Stimulated activated memory B cell treated with anti-CD40 and anti-IgM and Interleukin-4, amounts not matched to agents 10 μg/mL and 1 μg/mL and 100 μg/mL, for 72 hours (primary cell): ENCODE results near the gene CDCA5.
"Not testable (repeated sequence)": the region's sequence is repeated elsewhere in the genome, so short reads cannot be mapped to it uniquely, and the experiment has no call there.

Source experiments
- ATAC-seq: fragments of 150-1000 bp; cut with Tn5 transposase; 2 replicates; pipeline ENCODE4 v1.10.0; 2021
- H3K27ac Mint-ChIP-seq: one replicate; pipeline ENCODE4 v1.8.0; 2022; ENCODE audit warnings: mild to moderate bottlenecking, mixed read lengths
- H3K27me3 Mint-ChIP-seq: one replicate; pipeline ENCODE4 v1.8.0; 2022; ENCODE audit warnings: mixed read lengths
- H3K36me3 Mint-ChIP-seq: one replicate; pipeline ENCODE4 v1.8.0; 2022; ENCODE audit warnings: mixed read lengths
- H3K4me1 Mint-ChIP-seq: one replicate; pipeline ENCODE4 v1.8.0; 2022; ENCODE audit warnings: mixed read lengths
- H3K4me3 Mint-ChIP-seq: one replicate; pipeline ENCODE4 v1.8.0; 2022; ENCODE audit warnings: mild to moderate bottlenecking, moderate library complexity, mixed read lengths
- H3K9me3 Mint-ChIP-seq: one replicate; pipeline ENCODE4 v1.8.0; 2022; ENCODE audit warnings: mixed read lengths

The CDCA5 gene

GRCh38 chr11:65124480-65125196 lies 40.8 kb upstream of the CDCA5 start:
- H3K9me3 Mint-ChIP-seq: no peaks in the 10 kb centered on the region
- H3K27ac Mint-ChIP-seq: no peak overlapping the region
- no peak overlapping the region for H3K4me3 Mint-ChIP-seq
- ATAC-seq: no peak
- peaks cover 72% of the 10 kb centered on the region for H3K4me1 Mint-ChIP-seq
- no peaks in the 10 kb centered on the region for H3K27me3 Mint-ChIP-seq
- H3K36me3 Mint-ChIP-seq: peaks cover 63% of the 10 kb centered on the region

- ATAC-seq: peak; percentile 93
- H3K36me3 Mint-ChIP-seq: peaks cover 57% of the 10 kb centered on the region
- no peaks in the 10 kb centered on the region for H3K27me3 Mint-ChIP-seq
- H3K9me3 Mint-ChIP-seq: no peaks in the 10 kb centered on the region
- H3K27ac Mint-ChIP-seq: peak within 1 kb of the TSS; percentile 100
- H3K4me1 Mint-ChIP-seq: peaks cover 69% of the 10 kb centered on the region
- H3K4me3 Mint-ChIP-seq: peak within 1 kb of the TSS; percentile 99
These were observed 38.2 kb upstream of the CDCA5 start, which contains the start of the genes FAU and MRPL49 for GRCh38 chr11:65121865-65122696. Gene FAU, minus strand, starts transcription at chr11:65122134. Its CDS starts 321 bp downstream, at chr11:65121813. Gene MRPL49, plus strand, starts transcription at chr11:65122321. Its CDS starts 26 bp downstream, at chr11:65122347.

GRCh38 chr11:65121447-65121864 lies 37.6 kb upstream of the CDCA5 start:
- no peaks in the 10 kb centered on the region for H3K27me3 Mint-ChIP-seq
- H3K9me3 Mint-ChIP-seq: no peaks in the 10 kb centered on the region
- ATAC-seq: no peak
- peak overlapping the region; percentile 100 for H3K27ac Mint-ChIP-seq
- peaks cover 68% of the 10 kb centered on the region for H3K4me1 Mint-ChIP-seq
- H3K36me3 Mint-ChIP-seq: peaks cover 53% of the 10 kb centered on the region
- H3K4me3 Mint-ChIP-seq: peak overlapping the region; percentile 99

- Mint-ChIP-seq H3K27me3 (no peaks in the 10 kb centered on the region), H3K36me3 (peaks cover 50% of the 10 kb centered on the region), H3K9me3 (no peaks in the 10 kb centered on the region), H3K4me1 (peaks cover 71% of the 10 kb centered on the region), H3K27ac (peak overlapping the region; percentile 100), H3K4me3 (peak overlapping the region; percentile 99)
- ATAC-seq: no peak
These were observed 37.0 kb upstream of the CDCA5 start for GRCh38 chr11:65120831-65121230.

GRCh38 chr11:65119670-65119995 lies 35.8 kb upstream of the CDCA5 start:
- no peak for ATAC-seq
- H3K27me3 Mint-ChIP-seq: no peaks in the 10 kb centered on the region
- peak overlapping the region; percentile 15 for H3K4me3 Mint-ChIP-seq
- H3K9me3 Mint-ChIP-seq: no peaks in the 10 kb centered on the region
- peaks cover 78% of the 10 kb centered on the region for H3K4me1 Mint-ChIP-seq
- H3K27ac Mint-ChIP-seq: peak overlapping the region; percentile 100
- peaks cover 42% of the 10 kb centered on the region for H3K36me3 Mint-ChIP-seq

GRCh38 chr11:65118891-65119669 lies 35.2 kb upstream of the CDCA5 start:
- Mint-ChIP-seq H3K4me1 (peaks cover 72% of the 10 kb centered on the region), H3K4me3 (peak overlapping the region; percentile 19), H3K36me3 (peaks cover 42% of the 10 kb centered on the region), H3K27ac (peak overlapping the region; percentile 100)
- not testable (repeated sequence) for H3K27me3 Mint-ChIP-seq, ATAC-seq, H3K9me3 Mint-ChIP-seq

- Mint-ChIP-seq H3K9me3 (no peaks in the 10 kb centered on the region), H3K4me1 (peaks cover 73% of the 10 kb centered on the region), H3K36me3 (peaks cover 42% of the 10 kb centered on the region), H3K27ac (peak overlapping the region; percentile 100), H3K4me3 (peak overlapping the region; percentile 90), H3K27me3 (no peaks in the 10 kb centered on the region)
- no peak for ATAC-seq
These were observed 34.4 kb upstream of the CDCA5 start for GRCh38 chr11:65118097-65118837.

- no peaks in the 10 kb centered on the region for H3K27me3 Mint-ChIP-seq
- peak; percentile 86 for ATAC-seq
- peak within 1 kb of the TSS; percentile 90 for H3K4me3 Mint-ChIP-seq
- H3K9me3 Mint-ChIP-seq: no peaks in the 10 kb centered on the region
- peak within 1 kb of the TSS; percentile 100 for H3K27ac Mint-ChIP-seq
- peaks cover 74% of the 10 kb centered on the region for H3K4me1 Mint-ChIP-seq
- H3K36me3 Mint-ChIP-seq: peaks cover 42% of the 10 kb centered on the region
These were observed 33.6 kb upstream of the CDCA5 start, which contains the start of gene ZNHIT2 for GRCh38 chr11:65117206-65118096. Gene ZNHIT2, minus strand, starts transcription at chr11:65117701. Its CDS starts 48 bp downstream, at chr11:65117653.

- ATAC-seq: peak; percentile 13
- H3K27ac Mint-ChIP-seq: peak overlapping the region; percentile 100
- H3K27me3 Mint-ChIP-seq: no peaks in the 10 kb centered on the region
- H3K4me1 Mint-ChIP-seq: peaks cover 73% of the 10 kb centered on the region
- H3K36me3 Mint-ChIP-seq: peaks cover 34% of the 10 kb centered on the region
- no peaks in the 10 kb centered on the region for H3K9me3 Mint-ChIP-seq
- peak overlapping the region; percentile 90 for H3K4me3 Mint-ChIP-seq
These were observed 32.7 kb upstream of the CDCA5 start for GRCh38 chr11:65116370-65117205.

GRCh38 chr11:65115361-65116082 lies 31.7 kb upstream of the CDCA5 start:
- no peak for ATAC-seq
- Mint-ChIP-seq H3K27me3 (no peaks in the 10 kb centered on the region), H3K9me3 (no peaks in the 10 kb centered on the region), H3K27ac (peak overlapping the region; percentile 100), H3K4me1 (peaks cover 73% of the 10 kb centered on the region), H3K36me3 (peaks cover 23% of the 10 kb centered on the region), H3K4me3 (peak overlapping the region; percentile 90)

- Mint-ChIP-seq H3K4me3 (no peak overlapping the region), H3K27ac (no peak overlapping the region), H3K36me3 (peaks cover 18% of the 10 kb centered on the region), H3K4me1 (peaks cover 74% of the 10 kb centered on the region), H3K9me3 (no peaks in the 10 kb centered on the region), H3K27me3 (no peaks in the 10 kb centered on the region)
- ATAC-seq: no peak
These were observed 30.8 kb upstream of the CDCA5 start for GRCh38 chr11:65114538-65115171.

GRCh38 chr11:65113839-65114238 lies 30.0 kb upstream of the CDCA5 start:
- peaks cover 70% of the 10 kb centered on the region for H3K4me1 Mint-ChIP-seq
- no peaks in the 10 kb centered on the region for H3K27me3 Mint-ChIP-seq
- H3K27ac Mint-ChIP-seq: peak overlapping the region; percentile 90
- no peak for ATAC-seq
- H3K36me3 Mint-ChIP-seq: peaks cover 12% of the 10 kb centered on the region
- H3K9me3 Mint-ChIP-seq: no peaks in the 10 kb centered on the region
- H3K4me3 Mint-ChIP-seq: no peak overlapping the region
